Adrenal gland (tissue), 12 donors: ENCODE data around the gene PABPN1. TPM values are rescaled to one million over a fixed set of nuclear protein-coding genes. Genes with fewer than 3 reads are reported as not detected.
A peak's percentile ranks its signal among the peaks of the same experiment; 100 is the strongest.

ENCODE experiments used
- DNase-seq, 7 donors: peaks; one replicate each; pipeline ENCODE4 v3.0.0-alpha.2; 2019 to 2020
- H3K27ac ChIP-seq, 5 donors: fragments of 200-600 bp; sonication (generic) in 4 of 5; 1 replicate in 3 of 5; 2 replicates in 2 of 5; pipeline versions ENCODE4 v1.5.1 to v1.8.0; 2016 to 2020; ENCODE audit warnings: mild to moderate bottlenecking in 1 of 5
- H3K27me3 ChIP-seq: fragments of 200-600 bp; 2 replicates; pipeline ENCODE4 v1.8.0; 2021
- H3K36me3 ChIP-seq, 2 donors: fragments of 200-600 bp; replicated peaks in 1 of 2; 1 replicate in 1 of 2; 2 replicates in 1 of 2; pipeline versions ENCODE4 v1.5.1 to v1.8.0; 2018 to 2022
- H3K4me1 ChIP-seq, 2 donors: fragments of 200-600 bp; replicated peaks in 1 of 2; 1 replicate in 1 of 2; 2 replicates in 1 of 2; pipeline versions ENCODE4 v1.5.1 to v1.8.0; 2018 to 2021
- H3K4me3 ChIP-seq, 4 donors: fragments of 200-600 bp; sonication (generic) in 3 of 4; one replicate each; pipeline ENCODE4 v1.5.1; 2016 to 2018
- H3K9me3 ChIP-seq, 3 donors: fragments of 200-600 bp; sonication (generic) in 1 of 3; replicated peaks in 1 of 3; 1 replicate in 2 of 3; 2 replicates in 1 of 3; pipeline versions ENCODE4 v1.5.1 to v1.8.0; 2016 to 2021
- CTCF ChIP-seq, 6 experiments: fragments of 450-650 bp in 4 of 6; fragments of 200-600 bp in 2 of 6; sonication (generic) in 1 of 6; IDR thresholded peaks; 1 replicate in 5 of 6; 2 replicates in 1 of 6; pipeline versions ENCODE4 v1.5.1 to v1.8.0; 2016 to 2021; ENCODE audit warnings: antibody characterized with exemption in 6 of 6, mild to moderate bottlenecking in 2 of 6, moderate library complexity in 1 of 6
- POLR2A ChIP-seq, 2 donors: fragments of 450-650 bp; IDR thresholded peaks; one replicate each; pipeline ENCODE4 v1.6.1; 2017; ENCODE audit warnings: antibody characterized with exemption in 2 of 2, mild to moderate bottlenecking in 2 of 2, moderate library complexity in 1 of 2
- WGBS, 4 donors: extraction: QIAGEN DNeasy Blood & Tissue Kit in 2 of 4; methylation state at CpG; one replicate each; pipeline versions ENCODE4 v1.1.5 to v1.1.7; 2013 to 2017; 5-methylcytosine and 5-hydroxymethylcytosine counted together
- intact Hi-C, 2 donors: fragments of 100-400 bp; cut with DNase I; formaldehyde crosslinking; loops; one replicate each; pipeline versions ENCODE4 v1.14.1 to v1.15.0; 2022 to 2023
- polyA plus RNA-seq, 3 donors: library from polyadenylated mRNA; stranded (reverse); fragments of 200-250 nt in 2 of 3; fragments of 350-450 nt in 1 of 3; fragmentation: Illumina TruSeq in 1 of 3; extraction: RNeasy Lipid Tissue Mini Kit (QIAGEN cat#74804) in 1 of 3; gene quantifications; one replicate each; pipeline ENCODE4 v1.2.3, GENCODE V29; 2013 to 2014
- total RNA-seq, 9 donors: library from RNA; depleted of rRNA in 4 of 9; stranded (reverse); fragments of >200 nt in 4 of 9; fragments of 120-200 nt in 1 of 9; fragmentation: NEBNext Ultra II Directional in 1 of 9; extraction: Animal tissue kit (Norgen Biotek cat#: 25700) in 1 of 9; gene quantifications; one replicate each; pipeline versions ENCODE4 v1.1.0 to v1.2.4, GENCODE V29; 2013 to 2023
- donor health status: healthy with polysubstance abuse.
- donor health status: Bipolar disorder and iron deficiency.
- donor health status: DM: yes; HTN: yes; CAD: no.
- donor health status: DM: no; HTN: no; CAD: no.
- donor health status: DM: no; HTN: no; CAD: no.
- donor health status: DM: yes; HTN: yes; CAD: no.

Gene PABPN1
- total and polyA plus RNA-seq, 12 donors: 18.3 to 632 (median 99.3) TPM

- intact Hi-C loops: loop anchor here in 1 of 2 donors (10.0 kb wide), 1 partner anchor 170 kb away; no protein-coding TSS in a partner anchor
- H3K27ac ChIP-seq: no peak overlapping the region
- DNase-seq: peak in 6 of 7 donors; percentile 39 to 74 (median 56)
Measured at GRCh38 chr14:23294734-23295561, 26.3 kb upstream of the PABPN1 start.

DNA sequence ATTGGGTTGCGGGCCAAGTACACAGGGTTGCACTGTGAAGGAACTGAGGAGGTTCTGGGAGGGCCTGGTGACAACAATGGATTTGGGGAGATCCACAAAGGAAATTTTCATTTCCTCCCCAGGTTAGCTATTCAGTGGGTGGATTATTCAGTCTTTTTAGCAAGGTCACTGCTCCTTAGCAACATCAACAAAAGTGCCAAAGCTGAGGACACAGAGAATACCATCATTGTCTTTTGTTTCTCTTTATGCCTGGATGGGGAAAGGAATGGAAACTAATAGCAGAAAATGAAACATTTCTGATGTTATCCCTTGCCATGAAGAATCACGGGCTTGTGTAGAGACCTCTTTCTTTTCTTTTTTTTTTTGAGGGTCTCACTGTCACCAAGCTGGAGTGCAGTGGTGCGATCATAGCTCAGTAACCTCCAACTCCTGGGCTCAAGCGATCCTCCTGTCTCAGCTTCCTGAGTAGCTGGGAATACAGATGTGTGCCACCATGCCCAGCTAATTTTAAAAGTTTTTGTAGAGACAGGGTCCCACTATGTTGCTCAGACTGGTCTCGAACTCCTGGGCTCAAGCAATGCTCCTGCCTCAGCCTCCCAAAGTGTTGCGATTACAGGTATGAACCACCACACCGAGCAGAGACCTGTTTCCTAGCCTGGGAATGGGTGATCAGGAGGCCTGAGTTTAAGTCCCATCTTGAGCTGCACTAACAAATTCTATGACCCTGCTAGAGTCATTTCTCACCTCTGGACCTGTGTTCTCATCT lies 25.1 kb upstream of the PABPN1 start:
- no peak overlapping the region for H3K4me3 ChIP-seq
- H3K9me3 ChIP-seq: no peaks in the 10 kb centered on the region
- 86 to 94% (median 92%) methylated on average over 7 of the region's 7 CpGs for WGBS, 4 donors
- H3K27me3 ChIP-seq: no peaks in the 10 kb centered on the region
- TF ChIP-seq CTCF (IDR thresholded peaks at IDR 0.05) (no peak), POLR2A (IDR thresholded peaks at IDR 0.05) (no peak)
- H3K36me3 ChIP-seq: peaks cover 0 to 5% of the 10 kb centered on the region in 2 donors
- peaks cover 7 to 21% of the 10 kb centered on the region in 2 donors for H3K4me1 ChIP-seq
- H3K27ac ChIP-seq: no peak overlapping the region
- DNase-seq: peak in 1 of 7 donors; percentile 46
- intact Hi-C loops: loop anchor here in 1 of 2 donors (10.0 kb wide), 1 partner anchor 171 kb away; no protein-coding TSS in a partner anchor

More at GRCh38 chr14:23294734-23295561, 26.3 kb upstream of the PABPN1 start:
- peaks cover 4% of the 10 kb centered on the region for H3K27me3 ChIP-seq
- H3K4me1 ChIP-seq: peaks cover 1 to 16% of the 10 kb centered on the region in 2 donors
- no peaks in the 10 kb centered on the region for H3K9me3 ChIP-seq
- 25 to 31% (median 30%) methylated on average over 23 to 24 of the region's 24 CpGs for WGBS, 4 donors
- H3K4me3 ChIP-seq: no peak overlapping the region
- peaks cover 0 to 5% of the 10 kb centered on the region in 2 donors for H3K36me3 ChIP-seq
- peak in 1 of 2 donors; percentile 8 for TF ChIP-seq POLR2A (IDR thresholded peaks at IDR 0.05)
- peak; percentile 66 to 98 (median 86) for TF ChIP-seq CTCF (IDR thresholded peaks at IDR 0.05)

DNA sequence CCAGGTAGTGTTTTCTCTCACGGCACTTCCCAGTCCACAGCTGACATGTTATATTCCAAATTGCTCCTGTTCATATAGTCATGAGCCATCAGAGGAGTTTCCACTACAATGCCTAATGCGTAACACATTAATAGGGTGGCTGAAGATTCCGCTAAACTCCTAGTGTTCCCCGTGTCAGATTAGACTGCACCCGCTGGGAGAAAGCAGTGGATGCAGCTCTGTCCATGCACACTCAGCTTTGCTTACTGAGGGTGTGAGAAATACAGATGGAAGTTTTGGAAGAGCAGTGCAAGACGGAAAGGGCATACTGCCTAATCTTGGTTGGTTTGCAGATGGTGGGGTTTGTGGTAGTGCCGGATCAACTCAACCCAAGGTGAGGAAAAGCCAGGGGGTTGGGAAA lies 24.2 kb upstream of the PABPN1 start:
- DNase-seq: peak in 1 of 7 donors; percentile 47
- WGBS, 4 donors: 87 to 95% (median 92%) methylated on average over 7 of the region's 7 CpGs
- intact Hi-C loops: loop anchor here in 1 of 2 donors (10.0 kb wide), 1 partner anchor 172 kb away; no protein-coding TSS in a partner anchor
- no peak overlapping the region for H3K27ac ChIP-seq
- peaks cover 7 to 21% of the 10 kb centered on the region in 2 donors for H3K4me1 ChIP-seq
- peaks cover 0 to 5% of the 10 kb centered on the region in 2 donors for H3K36me3 ChIP-seq
- TF ChIP-seq POLR2A (IDR thresholded peaks at IDR 0.05): no peak
- TF ChIP-seq CTCF (IDR thresholded peaks at IDR 0.05): no peak
- H3K27me3 ChIP-seq: no peaks in the 10 kb centered on the region
- H3K4me3 ChIP-seq: no peak overlapping the region
- no peaks in the 10 kb centered on the region for H3K9me3 ChIP-seq
